ENCODE results near the gene TP63. TPM values are rescaled to one million over a fixed set of nuclear protein-coding genes. Genes with fewer than 3 reads are reported as not detected.

The TP63 gene
- polyA plus RNA-seq, 6 donors from 2014 or later: 0.10 to 0.71 (median 0.21) TPM; not detected in 3

DNA sequence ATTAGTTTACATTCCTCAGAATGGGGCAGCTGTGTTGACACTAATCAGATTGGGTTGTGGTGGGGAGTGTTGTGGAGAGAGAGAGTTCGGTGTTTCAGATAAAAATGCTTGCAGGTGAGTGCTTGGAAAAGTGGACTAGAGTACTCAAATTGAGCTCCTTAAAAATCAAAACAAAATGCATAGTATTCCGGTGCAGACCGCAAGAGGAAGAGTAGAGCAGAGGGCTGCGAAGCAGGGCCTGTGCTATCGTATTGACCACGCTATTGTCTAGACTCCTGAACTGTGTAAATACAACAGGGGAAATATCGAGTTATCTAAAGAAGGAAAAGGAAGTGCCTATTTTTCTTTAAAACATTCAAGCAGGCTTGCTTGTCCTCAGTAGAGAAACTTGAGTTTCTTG is 159.5 kb downstream of the TP63 start:
- Mint-ChIP-seq H3K27me3 (no peaks in the 10 kb centered on the region), H3K9me3 (no peaks in the 10 kb centered on the region), H3K4me1 (no peaks in the 10 kb centered on the region), H3K36me3 (no peaks in the 10 kb centered on the region), H3K27ac (no peak overlapping the region), H3K4me3 (no peak overlapping the region)
- DNase-seq: no peak
- no peak for ATAC-seq (ENCODE audit: low read depth in 2 of 2)

DNA sequence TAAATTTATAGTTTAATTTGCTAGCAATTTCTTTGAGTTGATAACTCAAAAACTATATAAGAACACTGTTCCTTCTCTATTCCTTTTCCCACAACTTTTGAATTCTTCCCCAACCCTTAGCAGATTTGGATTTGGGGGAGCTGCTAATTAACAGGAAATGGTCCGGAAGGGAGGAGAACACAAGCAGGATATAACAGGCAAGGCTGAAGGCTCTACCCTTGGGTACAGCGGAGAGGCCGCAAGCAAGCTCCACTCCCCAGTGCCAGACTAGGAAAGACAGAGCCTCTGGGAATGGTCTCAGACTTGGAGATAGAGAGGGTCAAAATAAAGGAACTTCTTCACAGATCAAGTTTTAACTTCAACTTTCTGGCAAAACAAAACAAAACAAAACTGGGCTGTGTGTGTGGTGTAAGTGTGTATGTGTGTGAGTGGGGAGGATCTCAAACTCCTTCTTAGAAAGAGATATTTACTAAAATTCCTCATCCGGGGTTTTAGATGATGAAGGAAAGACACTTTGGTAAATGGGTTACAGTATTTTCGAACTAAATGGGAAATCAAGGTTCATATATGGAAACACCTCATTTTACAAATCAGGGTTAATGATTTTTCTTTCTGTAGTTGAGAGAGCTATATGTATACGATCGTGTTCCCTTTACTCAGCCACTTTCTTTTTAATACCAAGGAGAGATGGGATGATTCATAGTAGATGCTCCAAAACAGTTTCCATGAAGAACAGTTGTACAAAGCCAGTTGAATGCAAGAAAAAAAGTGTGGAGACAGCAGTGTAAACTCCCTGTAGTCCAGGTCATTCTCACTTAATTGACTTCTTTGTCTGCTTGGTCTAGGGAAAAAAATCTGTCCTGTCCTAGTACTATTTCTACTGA is 161.1 kb downstream of the TP63 start:
- no peak for ATAC-seq (ENCODE audit: low read depth in 2 of 2)
- Mint-ChIP-seq H3K4me3 (no peak overlapping the region), H3K27me3 (no peaks in the 10 kb centered on the region), H3K9me3 (no peaks in the 10 kb centered on the region), H3K36me3 (no peaks in the 10 kb centered on the region), H3K27ac (peak overlapping the region in 1 of 6 donors; percentile 64), H3K4me1 (no peaks in the 10 kb centered on the region)
- no peak for DNase-seq

DNA sequence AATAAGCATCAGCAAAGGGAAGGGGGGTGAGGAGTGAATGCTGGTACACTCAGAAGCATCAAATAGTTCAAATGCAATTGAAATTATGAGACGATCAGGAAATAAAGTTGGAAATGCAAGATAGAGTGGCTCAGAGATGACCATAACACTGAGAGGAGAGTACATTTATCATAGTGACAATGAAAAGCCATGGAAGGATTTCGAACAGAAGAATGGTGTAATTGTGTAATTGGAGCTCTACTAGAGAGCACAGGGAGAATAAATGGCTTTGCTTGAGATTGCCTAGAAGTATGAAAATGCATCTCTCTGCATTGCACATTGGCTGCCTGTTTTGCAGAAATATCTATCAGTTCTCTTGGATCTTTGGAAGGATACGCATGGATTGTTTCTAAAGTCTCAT is 163.3 kb downstream of the TP63 start:
- ATAC-seq (ENCODE audit: low read depth in 2 of 2) (no peak), DNase-seq (no peak)
- H3K36me3 Mint-ChIP-seq: no peaks in the 10 kb centered on the region
- H3K4me3 Mint-ChIP-seq: no peak overlapping the region
- no peaks in the 10 kb centered on the region for H3K27me3 Mint-ChIP-seq
- H3K9me3 Mint-ChIP-seq: no peaks in the 10 kb centered on the region
- no peaks in the 10 kb centered on the region for H3K4me1 Mint-ChIP-seq
- H3K27ac Mint-ChIP-seq: no peak overlapping the region

DNA sequence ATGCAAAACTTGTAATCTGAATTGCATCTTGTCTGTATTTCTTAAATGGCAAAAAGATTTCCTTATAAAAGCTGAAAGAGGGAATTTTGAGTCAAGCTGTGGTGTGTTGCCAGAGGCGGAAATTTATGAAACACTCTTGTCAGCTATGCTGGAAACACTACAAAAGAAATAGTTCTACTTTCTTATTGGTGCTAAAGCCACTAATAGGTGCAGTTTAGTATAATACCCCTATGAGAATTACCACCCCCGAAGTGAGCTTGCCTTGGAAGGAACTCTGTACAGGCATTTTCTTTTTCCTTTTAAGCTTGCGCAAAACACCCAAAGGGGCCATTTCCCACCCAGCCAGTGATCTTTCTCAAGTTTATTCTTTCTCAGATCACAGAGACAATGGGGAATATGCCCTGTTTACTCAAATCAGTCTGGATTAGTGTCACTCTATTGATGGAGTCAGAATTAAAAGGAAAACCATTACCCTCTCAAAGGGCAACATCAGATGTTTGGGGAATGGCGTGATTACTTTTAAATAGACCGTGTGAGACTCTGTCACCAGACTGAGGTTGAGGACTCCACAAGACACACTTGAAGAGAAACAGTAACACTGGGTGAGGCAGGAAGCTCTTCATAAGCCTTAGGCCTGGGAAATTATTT is 166.0 kb downstream of the TP63 start:
- no peak for ATAC-seq (ENCODE audit: low read depth in 2 of 2)

DNA sequence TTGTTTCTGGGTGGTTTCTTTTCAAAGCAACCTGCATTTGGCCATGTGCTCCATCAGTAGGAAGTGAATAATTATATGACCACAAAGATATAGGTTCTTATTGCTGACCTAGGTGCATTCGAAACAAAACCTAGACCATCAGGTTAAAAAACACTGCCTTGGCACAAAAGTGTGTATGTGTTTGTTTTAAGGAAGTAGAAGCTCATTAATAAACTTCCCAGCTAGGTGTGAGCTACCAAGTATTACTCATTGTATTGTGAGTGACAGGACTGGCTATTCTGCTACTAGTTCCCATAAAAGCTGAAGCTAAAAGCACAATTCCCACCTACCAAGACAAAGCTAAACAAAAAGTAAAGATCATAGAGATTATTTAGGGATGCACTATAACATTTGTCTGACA is 168.2 kb downstream of the TP63 start:
- Mint-ChIP-seq H3K36me3 (no peaks in the 10 kb centered on the region), H3K27ac (no peak overlapping the region), H3K27me3 (no peaks in the 10 kb centered on the region), H3K4me1 (no peaks in the 10 kb centered on the region), H3K4me3 (no peak overlapping the region), H3K9me3 (no peaks in the 10 kb centered on the region)
- ATAC-seq (ENCODE audit: low read depth in 2 of 2) (no peak), DNase-seq (no peak)

More for the DNA sequence above, 166.0 kb downstream of the TP63 start:
- Mint-ChIP-seq H3K27me3 (no peaks in the 10 kb centered on the region), H3K9me3 (no peaks in the 10 kb centered on the region), H3K4me1 (no peaks in the 10 kb centered on the region), H3K36me3 (no peaks in the 10 kb centered on the region), H3K4me3 (no peak overlapping the region), H3K27ac (no peak overlapping the region)
- DNase-seq: no peak

DNA sequence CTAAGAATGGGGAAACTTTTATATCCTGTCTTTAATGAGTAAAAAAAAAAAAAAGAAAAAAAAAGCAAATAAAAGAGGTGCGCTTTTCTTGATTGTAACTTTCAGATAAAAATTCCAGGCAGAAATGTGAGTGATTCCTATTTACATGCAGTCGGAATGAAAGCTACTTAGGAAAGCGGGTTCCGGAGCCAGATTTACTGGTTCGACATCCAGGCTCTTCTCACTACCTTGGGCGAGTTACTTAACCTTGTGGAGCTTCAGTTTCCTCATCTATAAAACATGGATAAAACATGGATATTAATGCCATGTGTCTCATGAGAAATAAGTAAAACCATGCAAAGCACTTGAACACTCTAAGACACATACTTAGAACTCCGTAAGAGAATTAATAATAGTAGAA is 169.2 kb downstream of the TP63 start:
- Mint-ChIP-seq H3K4me1 (no peaks in the 10 kb centered on the region), H3K27me3 (no peaks in the 10 kb centered on the region), H3K9me3 (no peaks in the 10 kb centered on the region), H3K36me3 (no peaks in the 10 kb centered on the region), H3K4me3 (no peak overlapping the region), H3K27ac (no peak overlapping the region)
- ATAC-seq (ENCODE audit: low read depth in 2 of 2) (no peak), DNase-seq (no peak)

DNA sequence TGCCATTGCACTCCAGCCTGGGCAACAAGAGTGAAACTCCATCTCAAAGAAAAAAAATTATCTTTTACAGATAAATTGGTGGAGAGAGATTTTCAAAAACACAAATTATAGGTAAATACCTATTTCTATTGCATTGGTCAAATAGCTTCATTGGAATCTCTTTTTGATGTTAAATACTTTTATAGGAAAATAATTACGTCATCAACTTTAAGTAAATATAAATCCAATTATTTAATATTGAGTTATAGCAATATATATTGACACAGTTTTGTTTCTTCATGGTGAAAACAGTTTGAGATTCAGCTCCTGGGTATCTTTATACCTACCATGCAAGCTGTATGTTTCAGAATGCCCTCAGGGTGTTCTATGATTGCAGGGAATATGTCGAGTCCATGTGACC is 172.1 kb downstream of the TP63 start:
- no peak for ATAC-seq (ENCODE audit: low read depth in 2 of 2)
- no peak overlapping the region for H3K27ac Mint-ChIP-seq
- no peaks in the 10 kb centered on the region for H3K4me1 Mint-ChIP-seq
- no peaks in the 10 kb centered on the region for H3K36me3 Mint-ChIP-seq
- DNase-seq: no peak
- no peaks in the 10 kb centered on the region for H3K27me3 Mint-ChIP-seq
- no peak overlapping the region for H3K4me3 Mint-ChIP-seq
- peaks cover 0 to 4% (median 0%) of the 10 kb centered on the region in 7 donors for H3K9me3 Mint-ChIP-seq

DNA sequence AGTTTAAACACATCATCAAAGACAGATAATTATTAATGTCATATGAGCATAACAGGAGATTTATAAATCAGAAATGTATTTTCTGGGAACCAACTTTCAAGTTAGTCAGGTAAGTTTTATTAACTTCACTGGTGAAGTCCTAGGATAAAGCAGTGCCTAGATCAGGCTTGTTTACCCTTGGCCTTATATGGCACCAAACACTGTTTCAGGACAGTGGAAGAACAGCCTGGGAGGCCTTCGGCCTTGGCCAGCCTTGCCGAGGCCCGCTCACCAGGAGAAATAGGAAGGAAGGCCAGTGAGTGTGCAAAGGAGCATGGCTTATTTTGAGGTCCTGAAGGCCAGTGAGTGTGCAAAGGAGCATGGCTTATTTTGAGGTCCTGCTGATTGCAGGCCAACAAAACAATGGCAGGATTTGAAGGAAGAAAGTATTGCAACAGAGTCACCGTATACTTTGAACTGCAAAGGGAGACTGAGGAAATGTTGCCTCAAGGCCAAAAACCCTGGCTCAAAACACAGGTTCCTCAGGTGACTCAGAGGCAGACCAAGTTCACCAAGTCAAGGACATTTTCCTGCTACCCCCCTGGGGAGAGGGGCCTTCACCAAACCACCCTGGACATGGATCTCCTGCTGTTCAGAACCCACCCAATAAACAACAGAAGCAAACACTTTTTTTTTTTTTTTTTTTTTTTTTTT is 174.3 kb downstream of the TP63 start:
- DNase-seq (no peak), ATAC-seq (ENCODE audit: low read depth in 2 of 2) (no peak)
- H3K36me3 Mint-ChIP-seq: no peaks in the 10 kb centered on the region
- H3K27me3 Mint-ChIP-seq: no peaks in the 10 kb centered on the region
- H3K27ac Mint-ChIP-seq: no peak overlapping the region
- peaks cover 0 to 4% (median 0%) of the 10 kb centered on the region in 7 donors for H3K9me3 Mint-ChIP-seq
- peak overlapping the region in 1 of 8 donors; percentile 51 for H3K4me3 Mint-ChIP-seq
- no peaks in the 10 kb centered on the region for H3K4me1 Mint-ChIP-seq

DNA sequence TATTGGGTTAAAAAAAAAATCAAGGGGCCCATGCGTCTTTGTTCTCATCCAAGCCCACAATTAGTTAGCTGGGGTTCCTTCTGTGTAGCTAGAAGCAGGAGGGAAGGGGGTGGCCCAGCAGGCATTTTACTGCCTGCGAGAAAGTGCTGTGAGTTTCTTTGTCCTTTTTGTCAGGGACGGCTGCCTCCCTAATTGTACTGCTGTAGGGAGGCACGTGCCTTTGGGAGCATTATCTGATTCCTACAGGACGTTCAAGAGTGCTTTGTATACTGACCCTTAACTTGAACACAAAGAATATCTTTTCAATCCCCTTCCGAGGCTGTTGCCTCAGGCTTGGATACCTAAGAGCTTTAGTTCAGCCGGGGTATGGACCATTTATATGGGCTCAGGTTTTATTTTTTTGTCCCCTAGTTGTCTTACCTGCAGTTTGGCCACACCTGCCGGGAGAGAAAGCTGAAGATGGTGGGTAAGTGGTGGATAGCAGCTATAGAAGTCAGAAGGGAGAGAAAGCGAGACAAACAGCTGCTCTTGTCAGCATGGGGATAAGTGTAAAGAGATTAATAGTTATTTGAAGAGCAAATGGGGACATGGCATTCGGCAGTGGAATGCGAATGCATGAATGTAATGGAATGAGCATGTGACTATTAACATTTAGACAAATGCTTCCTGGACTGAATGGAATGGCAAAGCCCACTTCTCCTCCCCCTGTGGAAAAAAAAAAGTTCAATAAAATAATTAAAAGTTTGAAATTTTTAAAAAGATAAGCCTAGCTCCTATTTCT is 175.2 kb downstream of the TP63 start:
- H3K36me3 Mint-ChIP-seq: no peaks in the 10 kb centered on the region
- no peak for DNase-seq
- no peak overlapping the region for H3K27ac Mint-ChIP-seq
- peak overlapping the region in 1 of 8 donors; percentile 23 for H3K4me3 Mint-ChIP-seq
- ATAC-seq (ENCODE audit: low read depth in 2 of 2): no peak
- no peaks in the 10 kb centered on the region for H3K4me1 Mint-ChIP-seq
- peaks cover 0 to 4% (median 0%) of the 10 kb centered on the region in 7 donors for H3K9me3 Mint-ChIP-seq
- no peaks in the 10 kb centered on the region for H3K27me3 Mint-ChIP-seq

DNA sequence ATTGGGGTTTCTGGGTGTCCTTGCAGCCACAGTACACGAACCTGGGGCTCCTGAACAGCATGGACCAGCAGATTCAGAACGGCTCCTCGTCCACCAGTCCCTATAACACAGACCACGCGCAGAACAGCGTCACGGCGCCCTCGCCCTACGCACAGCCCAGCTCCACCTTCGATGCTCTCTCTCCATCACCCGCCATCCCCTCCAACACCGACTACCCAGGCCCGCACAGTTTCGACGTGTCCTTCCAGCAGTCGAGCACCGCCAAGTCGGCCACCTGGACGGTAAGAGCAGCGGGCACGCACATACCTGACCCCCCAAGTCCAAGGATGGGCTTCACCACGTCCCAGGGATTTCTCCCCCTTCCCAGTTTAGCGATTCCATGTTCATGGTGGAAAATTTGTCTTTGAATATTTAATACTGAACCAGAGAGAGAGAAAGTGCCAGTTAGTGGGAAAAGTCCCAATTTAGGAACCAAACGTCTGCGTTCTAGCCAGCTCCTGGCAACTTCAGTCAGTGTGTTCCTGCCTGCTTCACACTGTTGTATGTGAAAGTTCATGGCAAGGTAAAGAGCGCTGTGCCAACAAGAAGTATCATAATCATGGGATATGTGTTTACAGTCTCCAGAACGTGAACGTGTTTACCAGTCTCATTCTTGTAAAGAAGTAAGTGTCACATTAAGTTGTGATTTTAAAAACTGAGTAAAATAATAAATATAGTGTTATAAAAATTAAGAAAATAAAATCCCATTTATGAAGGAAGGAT is 177.2 kb downstream of the TP63 start:
- H3K9me3 Mint-ChIP-seq: peaks cover 0 to 4% (median 0%) of the 10 kb centered on the region in 7 donors
- H3K27ac Mint-ChIP-seq: peak overlapping the region in 1 of 6 donors; percentile 67
- no peak for ATAC-seq (ENCODE audit: low read depth in 2 of 2)
- no peaks in the 10 kb centered on the region for H3K27me3 Mint-ChIP-seq
- no peaks in the 10 kb centered on the region for H3K36me3 Mint-ChIP-seq
- no peak overlapping the region for H3K4me3 Mint-ChIP-seq
- no peak for DNase-seq
- no peaks in the 10 kb centered on the region for H3K4me1 Mint-ChIP-seq

DNA sequence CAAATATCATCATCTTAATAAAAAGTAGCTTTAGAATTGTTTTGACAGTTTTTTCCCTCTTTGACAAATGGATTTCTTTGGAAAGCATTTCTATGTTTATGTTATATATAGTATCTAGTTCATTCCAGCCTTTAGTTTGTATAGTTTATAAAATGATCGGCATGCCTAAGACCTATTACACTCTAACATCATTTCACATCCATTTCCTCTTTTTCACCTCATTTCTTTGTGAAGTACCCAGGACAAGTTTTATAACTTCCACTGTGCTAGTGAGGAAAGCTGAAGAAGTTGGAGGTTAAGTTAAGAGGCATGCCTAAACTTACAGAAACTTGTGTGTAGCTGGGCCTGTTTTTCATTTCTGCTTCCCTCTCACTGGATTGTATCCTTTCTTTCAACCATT is 178.4 kb downstream of the TP63 start:
- Mint-ChIP-seq H3K27ac (no peak overlapping the region), H3K4me1 (no peaks in the 10 kb centered on the region), H3K27me3 (no peaks in the 10 kb centered on the region), H3K4me3 (no peak overlapping the region), H3K36me3 (no peaks in the 10 kb centered on the region), H3K9me3 (peaks cover 0 to 4% (median 0%) of the 10 kb centered on the region in 7 donors)
- no peak for DNase-seq
- no peak for ATAC-seq (ENCODE audit: low read depth in 2 of 2)

DNA sequence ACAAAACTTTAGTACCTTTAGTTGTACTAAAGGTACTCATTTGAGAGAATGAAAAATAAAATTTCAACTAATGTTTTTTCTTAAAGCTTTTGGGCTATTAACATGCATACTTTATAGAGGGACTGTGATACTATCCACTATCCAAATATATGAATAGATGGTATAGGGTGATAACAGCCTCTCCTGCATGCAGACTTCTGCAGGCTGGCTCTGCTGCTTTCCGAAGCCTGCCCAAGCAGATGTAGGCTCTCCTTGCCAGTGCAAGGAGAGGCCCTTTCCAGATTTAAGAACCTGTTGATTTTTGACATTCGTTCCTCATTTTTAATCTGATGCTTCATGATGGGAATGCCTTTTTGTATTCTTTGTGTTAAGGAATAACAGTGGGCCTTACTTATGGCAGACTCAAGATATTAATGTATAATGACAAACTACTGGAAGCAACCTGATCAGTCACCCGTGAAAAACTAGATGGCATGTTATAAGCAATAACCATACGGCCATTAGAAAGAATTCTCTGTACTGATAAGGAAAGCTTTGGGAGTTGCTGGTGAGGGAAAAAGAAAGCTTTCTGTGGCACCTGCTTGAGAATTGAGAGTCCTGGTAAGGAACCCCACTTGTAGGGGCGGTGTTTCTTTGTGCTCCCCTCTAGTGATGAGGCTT is 181.7 kb downstream of the TP63 start:
- ATAC-seq (ENCODE audit: low read depth in 2 of 2) (no peak), DNase-seq (no peak)
- H3K4me1 Mint-ChIP-seq: no peaks in the 10 kb centered on the region
- no peaks in the 10 kb centered on the region for H3K36me3 Mint-ChIP-seq
- peaks cover 0 to 4% (median 0%) of the 10 kb centered on the region in 7 donors for H3K9me3 Mint-ChIP-seq
- no peaks in the 10 kb centered on the region for H3K27me3 Mint-ChIP-seq
- no peak overlapping the region for H3K4me3 Mint-ChIP-seq
- no peak overlapping the region for H3K27ac Mint-ChIP-seq
